IPS DF 4.7 (cell line): Measurements from ENCODE around the gene IER2.

ENCODE experiments used
- DNase-seq: peaks from one replicate; pipeline ENCODE4 v3.0.0-alpha.2; 2013; ENCODE audit warnings: low spot score; ENCODE audit errors: extremely low read depth

Gene IER2

GRCh38 chr19:13118424-13119193 lies 31.6 kb upstream of the IER2 start:
- DNase-seq: no peak

- no peak for DNase-seq
Observed at GRCh38 chr19:13119627-13120026, 30.6 kb upstream of the IER2 start.

GRCh38 chr19:13120031-13120430 lies 30.2 kb upstream of the IER2 start:
- DNase-seq: no peak

GRCh38 chr19:13120817-13121216 lies 29.4 kb upstream of the IER2 start:
- DNase-seq: no peak

GRCh38 chr19:13121551-13122274 lies 28.5 kb upstream of the IER2 start:
- no peak for DNase-seq

GRCh38 chr19:13122275-13122878 lies 27.8 kb upstream of the IER2 start:
- DNase-seq: no peak

GRCh38 chr19:13122980-13123957 lies 26.9 kb upstream of the IER2 start:
- DNase-seq: no peak

- no peak for DNase-seq
Observed at GRCh38 chr19:13127051-13127450, 23.2 kb upstream of the IER2 start.

- no peak for DNase-seq
Observed at GRCh38 chr19:13127811-13128575, 22.2 kb upstream of the IER2 start.

GRCh38 chr19:13128583-13128982 lies 21.6 kb upstream of the IER2 start:
- DNase-seq: no peak

GRCh38 chr19:13129384-13129783 lies 20.8 kb upstream of the IER2 start:
- DNase-seq: no peak

GRCh38 chr19:13130886-13131490 lies 19.2 kb upstream of the IER2 start:
- DNase-seq: no peak

- DNase-seq: no peak
Observed at GRCh38 chr19:13132471-13133180, 17.6 kb upstream of the IER2 start.

GRCh38 chr19:13133241-13133870 lies 16.9 kb upstream of the IER2 start:
- no peak for DNase-seq

- DNase-seq: no peak
Observed at GRCh38 chr19:13134626-13135025, 15.6 kb upstream of the IER2 start.

- DNase-seq: no peak
Observed at GRCh38 chr19:13135068-13136062, 14.8 kb upstream of the IER2 start.

- DNase-seq: no peak
Observed at GRCh38 chr19:13137290-13137794, 12.9 kb upstream of the IER2 start.
